COLO668 (cell line): ENCODE results near the gene PMFBP1.

ENCODE experiments used
- DNase-seq: peaks from one replicate; lab custom pipeline; 2025; ENCODE audit not compliant: unreplicated experiment; lab: John Stamatoyannopoulos, UW

PMFBP1 gene

DNA sequence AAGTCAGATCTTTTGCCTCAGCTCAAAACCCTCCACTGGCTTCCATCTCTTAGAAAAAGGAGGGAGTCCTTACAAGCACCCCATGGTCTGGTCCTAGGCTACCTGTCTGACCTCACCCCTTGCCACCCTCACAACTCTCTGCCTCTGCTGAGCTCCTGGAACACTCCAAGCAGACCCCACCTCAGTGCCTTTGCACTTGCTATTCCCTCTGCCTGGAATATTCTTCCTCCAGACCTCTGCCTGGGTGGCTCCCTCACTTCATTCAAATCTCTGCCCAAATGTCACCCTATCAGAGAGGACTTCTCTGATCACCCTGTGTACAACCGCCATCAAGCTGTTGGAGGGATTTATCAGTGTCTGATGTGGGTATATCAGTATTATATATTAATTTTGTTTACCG is 37.4 kb downstream of the PMFBP1 start:
- DNase-seq = no peak

DNA sequence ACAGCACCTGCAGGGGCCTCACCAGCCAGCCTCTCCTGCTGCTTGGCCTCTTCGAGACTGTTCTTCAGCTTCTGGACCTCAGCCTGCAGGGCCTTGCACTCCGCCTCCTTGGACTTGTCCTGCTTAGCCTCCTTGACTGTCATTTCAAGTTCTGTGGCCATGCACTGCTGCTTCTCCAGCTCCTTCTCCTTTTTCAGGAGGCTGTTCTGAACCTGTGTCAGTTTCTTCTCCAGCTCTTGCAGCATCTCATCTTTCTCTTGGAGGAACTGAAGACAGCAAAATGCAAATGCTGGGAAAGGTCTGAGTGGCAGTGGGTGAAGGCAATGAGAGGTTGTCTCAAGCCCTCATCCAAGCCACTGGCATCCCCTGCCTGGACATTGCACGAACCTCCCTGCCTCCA is 39.2 kb downstream of the PMFBP1 start:
- DNase-seq = no peak

DNA sequence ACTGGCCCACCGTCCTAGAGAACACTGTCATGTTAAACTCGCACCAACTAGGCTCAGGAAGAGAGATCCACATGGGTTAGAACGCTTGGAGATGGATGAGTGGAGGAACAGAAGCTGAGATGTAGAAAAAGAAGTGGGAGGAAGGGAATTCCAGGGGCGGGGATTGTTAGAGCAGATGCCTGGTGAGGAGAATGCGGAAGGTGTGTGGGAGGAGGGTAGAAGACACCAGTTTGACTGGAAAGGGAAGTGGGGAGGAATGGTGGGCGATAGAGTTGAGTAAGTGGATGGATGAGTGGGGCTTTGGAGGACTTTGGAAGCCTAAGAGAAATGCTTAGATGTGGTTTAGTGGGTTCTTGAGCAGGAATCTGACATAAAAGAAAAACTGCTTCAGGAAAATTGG is 40.9 kb downstream of the PMFBP1 start:
- DNase-seq = no peak

DNA sequence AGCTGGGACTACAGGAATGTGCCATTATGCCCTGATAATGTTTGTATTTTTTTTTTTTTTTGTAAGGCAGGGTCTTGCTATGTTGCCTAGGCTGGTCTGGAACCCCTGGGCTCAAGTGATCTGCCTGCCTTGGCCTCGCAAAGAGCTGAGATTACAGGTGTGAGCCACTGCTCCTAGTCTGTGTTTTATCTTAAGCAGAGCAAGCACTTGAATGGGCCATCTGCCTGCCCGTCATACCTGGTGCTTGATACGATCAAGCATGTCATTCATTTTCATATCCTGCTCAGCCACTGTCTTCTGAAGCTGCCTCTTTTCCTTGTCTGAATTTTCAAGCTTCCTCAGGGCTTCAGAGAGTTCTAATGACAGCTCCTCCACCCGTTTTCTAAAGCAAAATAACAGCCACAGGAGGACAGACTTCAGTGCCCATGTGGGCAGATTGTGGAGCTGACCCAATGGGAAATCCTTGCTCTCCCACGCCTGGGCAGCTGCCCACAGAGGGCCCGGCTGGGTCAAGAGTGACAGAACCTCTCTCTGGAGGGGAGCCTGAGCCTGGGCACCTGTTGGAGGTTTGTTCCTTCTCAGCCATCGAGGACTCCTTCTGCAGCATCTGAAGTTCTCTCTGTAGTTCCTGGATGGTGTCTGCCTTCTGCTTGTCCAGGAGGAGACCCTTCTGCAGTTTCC is 41.8 kb downstream of the PMFBP1 start:
- DNase-seq = no peak

DNA sequence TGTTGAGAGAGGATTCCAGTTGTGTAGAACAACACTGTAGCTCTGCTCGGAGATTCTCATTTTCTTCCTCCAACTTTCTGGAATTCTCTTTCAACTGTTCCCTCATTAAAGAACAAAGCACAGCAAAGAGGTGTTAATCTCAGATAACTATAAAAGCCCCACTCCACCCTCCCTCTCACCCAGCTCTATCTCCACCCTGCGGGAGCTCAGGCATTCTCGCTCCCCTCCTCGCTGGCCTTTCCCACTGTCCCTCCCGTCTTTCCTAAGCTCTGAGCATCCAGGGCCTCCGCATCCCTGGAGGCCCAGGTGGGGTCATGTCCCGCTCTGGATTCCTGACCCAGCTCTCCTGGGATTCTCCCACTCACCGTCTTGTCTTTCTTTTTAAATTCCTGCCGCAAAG is 43.3 kb downstream of the PMFBP1 start:
- no peak for DNase-seq

DNA sequence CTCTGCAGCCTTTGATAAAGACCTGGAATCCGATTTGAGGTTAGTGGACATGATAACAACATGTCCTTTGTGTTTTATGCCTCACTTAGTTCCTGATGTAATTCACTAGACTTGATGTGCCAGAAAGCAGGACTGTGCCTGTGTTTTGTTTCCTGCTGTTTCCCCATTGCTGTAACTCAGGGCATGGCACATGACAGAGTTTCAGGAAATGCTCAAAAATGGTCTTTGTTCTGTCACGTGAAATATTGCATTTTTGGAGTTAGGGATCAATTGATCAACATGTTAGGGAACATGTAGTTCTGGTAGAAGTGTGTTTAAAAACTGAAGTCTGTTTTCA is 45.6 kb downstream of the PMFBP1 start:
- no peak for DNase-seq

DNA sequence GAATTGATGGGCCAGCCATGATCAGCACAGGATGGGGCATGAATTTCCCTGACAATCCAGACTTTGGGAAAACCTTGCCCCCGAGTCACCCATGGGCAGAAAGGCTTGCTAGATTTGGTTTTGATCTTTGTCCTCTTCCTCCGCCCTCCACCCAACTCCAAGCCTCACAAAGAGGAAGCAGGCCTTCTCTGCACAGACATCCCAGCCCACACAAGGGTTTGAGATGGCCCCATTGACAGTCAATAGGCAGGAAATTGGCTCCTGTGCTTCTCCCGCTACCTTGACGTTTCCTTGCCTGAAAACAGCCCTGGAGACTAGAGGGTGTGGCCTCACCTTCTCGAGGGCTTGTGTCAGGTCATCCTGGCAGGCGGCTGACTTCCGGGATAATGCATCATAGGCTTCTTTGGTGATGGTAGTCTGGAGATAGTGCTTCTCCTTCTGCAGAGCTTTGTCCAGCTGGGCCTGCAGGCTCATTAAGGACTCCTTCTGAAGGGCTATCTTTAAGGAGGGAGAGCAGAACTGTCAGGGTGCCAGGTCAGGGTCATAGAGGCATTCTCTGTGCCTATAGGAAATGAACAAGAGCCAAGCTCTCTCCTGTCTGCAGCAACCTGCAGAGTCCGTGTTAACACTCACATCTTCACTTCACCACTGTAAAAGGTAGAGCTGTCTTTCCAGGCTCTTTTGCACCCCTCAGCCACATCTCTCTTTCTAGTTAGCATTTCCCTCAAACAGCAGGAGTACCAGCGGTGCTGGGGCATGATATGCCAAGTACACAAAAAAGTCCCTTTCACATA is 46.1 kb downstream of the PMFBP1 start:
- no peak for DNase-seq

DNA sequence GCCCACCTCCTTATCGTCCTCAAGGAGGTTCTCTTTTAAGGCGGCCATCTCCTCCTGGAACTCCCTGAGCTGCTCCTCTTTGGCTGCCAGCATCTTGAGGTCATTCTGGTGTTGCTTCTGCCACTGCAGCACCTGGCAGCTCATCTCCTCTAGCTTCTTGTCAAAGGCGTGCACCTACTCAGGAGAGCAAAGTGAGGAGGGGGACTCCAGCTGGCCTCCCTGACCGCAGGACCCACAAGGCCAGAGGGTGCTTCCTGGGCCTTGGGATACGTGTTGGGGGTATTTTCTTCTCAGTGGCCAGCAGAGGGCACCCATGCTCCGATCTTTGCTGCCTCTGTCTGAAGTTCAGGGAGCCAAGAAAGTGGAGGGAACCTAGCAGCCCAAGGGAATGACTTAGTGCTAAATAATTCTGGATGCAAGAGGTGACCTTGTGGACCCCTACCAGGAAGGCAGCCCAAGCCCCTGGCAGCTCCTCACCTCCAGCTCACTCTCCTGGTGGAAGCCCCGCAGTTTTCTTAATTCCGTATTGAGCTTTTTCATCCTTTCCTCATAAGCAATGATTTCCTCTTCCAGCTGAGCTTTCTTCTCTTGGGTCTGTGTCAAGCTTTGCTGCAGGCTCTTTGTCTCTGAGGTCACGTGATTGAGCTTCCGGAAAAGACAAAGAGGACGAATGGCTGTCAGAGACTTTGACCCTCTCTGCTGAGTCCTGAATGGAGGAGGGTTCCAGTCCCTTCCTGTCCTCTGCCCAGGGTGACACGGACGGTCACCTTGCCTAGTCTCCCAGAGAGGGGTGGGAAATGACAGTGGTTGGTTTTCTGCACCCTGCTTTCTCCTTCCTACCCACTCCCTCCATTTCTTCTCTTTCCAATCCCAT is 47.0 kb downstream of the PMFBP1 start:
- peak; percentile 74 for DNase-seq

DNA sequence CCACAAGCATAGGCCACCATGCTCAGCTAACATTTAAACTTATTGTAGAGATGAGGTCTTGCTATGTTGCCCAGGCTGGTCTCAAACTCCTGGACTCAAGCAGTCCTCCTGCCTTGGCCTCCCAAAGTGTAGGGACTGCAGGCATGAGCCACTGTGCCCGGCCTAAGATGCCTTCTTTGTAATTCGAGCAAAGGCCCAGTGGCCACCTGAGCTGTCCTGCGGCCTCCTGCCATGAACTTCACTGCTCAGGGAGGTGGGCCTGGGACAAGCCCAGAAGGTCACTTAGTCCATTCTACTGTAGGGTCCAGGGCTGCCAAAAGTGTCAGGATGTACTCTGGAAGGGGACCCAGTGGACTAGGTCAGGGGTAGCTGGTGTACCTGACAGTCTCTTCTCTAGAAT is 47.8 kb downstream of the PMFBP1 start:
- DNase-seq = no peak

DNA sequence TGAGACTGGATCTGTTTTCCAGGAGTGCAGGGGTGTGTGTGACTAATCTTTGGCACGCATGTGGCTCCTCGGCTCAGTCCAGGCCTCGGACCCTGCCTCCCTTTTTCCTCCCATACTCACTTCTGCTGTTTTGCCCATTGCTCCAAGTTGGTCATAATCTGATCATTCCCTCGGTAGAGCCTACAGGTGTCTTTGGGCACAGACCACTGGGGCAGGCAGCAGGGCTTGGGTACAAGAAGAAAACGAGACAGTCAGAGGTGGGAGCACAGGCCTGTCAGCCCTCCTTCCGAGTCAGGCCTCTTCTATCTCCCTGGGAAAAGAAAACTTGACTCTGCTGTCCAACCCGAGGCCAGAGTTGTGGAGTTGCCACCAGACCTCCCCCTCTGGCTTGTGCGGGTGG is 48.5 kb downstream of the PMFBP1 start:
- no peak for DNase-seq

DNA sequence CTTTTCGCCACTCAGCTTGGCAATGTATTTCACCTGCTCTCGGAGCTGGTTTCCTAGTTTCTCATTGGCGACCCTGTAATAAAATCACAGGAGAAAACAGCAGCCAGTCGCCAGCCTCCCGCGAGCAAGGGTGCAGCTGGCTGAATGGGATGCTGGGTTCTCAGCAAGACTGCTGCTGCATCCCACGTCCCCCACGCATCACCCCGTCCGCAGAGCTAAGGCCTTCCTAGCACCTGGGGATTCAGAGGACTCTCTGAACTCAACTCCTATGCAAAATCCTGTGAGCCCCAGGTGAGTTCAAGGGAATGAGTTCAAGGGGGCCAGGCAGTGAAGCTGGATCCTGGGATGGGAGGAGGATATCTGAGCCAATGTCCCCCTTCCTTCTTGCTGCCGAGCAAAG is 49.0 kb downstream of the PMFBP1 start:
- no peak for DNase-seq

DNA sequence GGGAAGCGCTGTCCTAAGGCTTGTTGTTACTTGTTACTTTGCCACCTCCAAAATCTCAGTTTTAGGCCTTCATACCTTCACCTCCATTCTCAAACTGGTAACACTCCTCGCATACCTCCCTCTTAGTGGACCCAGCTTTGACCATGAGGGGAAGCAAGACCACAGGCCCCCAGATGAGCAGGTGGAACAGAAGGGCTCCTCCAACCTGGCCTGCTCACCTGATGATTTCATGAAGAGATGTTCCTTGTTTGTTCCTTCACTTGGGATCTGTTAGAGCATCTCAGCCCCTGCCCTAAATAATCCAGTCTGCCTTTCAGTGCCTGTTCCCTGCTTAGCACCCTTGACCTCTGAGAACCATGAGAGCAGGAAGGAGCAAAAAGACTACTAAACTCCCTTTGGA is 49.6 kb downstream of the PMFBP1 start:
- no peak for DNase-seq

DNA sequence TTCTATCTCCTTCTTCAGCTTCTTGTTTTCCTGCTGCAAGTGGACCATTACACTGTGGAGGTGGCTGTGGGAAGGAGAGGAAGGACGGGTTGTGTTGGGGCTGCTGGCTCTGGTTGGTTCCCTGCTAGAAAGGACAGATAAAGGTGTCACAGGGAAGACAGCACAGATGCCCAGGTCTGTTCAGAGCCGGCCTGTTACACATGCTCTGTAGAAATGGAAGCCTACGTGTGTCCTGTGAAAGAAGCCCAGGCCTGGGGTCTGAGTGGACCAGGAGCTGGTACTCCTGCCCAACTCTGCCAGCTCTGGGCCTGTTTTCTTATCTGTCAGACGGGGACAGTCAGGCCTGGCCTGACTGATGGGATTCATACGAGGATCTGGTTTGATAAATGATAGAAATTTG is 51.9 kb downstream of the PMFBP1 start:
- DNase-seq = no peak

DNA sequence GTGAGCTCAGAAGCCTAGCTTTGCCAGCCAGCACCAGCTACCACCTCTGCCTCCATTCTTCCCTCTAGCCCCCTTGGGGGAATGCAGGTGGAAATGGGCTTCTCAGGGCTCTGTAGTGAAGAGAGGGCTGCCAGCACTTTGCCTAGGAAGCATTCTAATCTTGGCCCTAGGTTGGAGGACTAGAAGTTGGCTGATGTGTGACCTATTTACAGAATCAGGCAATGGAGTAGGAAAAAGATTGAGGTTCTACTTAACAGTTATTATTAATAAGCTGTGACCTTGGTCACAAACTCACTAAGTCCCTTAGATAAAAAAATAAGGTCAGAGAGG is 58.4 kb downstream of the PMFBP1 start:
- DNase-seq = no peak

DNA sequence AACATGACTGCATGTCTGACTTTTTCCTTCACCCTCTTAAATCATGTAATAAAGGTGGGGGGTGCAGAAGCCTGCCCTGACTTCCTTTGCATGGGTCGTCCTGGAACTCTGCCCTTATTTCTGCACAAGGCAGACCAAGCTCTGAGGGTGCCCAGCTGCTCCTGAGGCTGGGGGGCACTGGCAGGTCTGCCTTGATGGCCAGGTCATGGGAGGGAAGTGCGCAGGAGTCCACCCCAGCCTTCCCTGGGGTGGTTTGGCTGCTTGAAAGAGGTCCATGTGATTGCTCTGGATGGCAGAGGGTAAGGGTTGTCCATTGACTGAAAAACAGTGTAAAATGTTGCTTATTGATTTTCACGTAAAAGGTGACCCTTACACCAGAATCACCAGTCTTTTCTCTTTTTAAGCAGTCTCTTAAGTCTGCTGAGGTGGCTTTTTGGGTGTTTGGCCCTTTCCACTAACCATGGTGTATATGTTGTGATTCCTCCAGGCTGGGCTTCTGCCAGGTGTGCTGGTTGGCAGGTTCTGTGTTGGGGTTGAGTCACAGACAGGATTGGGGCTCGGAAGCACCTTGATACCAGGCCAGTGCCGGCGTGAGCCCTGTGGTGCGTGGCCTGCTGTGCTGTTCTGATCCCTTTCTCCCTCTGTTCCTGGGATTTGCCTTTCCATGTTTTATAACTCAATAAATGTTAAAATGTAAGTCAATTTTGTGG is 58.9 kb downstream of the PMFBP1 start:
- no peak for DNase-seq

DNA sequence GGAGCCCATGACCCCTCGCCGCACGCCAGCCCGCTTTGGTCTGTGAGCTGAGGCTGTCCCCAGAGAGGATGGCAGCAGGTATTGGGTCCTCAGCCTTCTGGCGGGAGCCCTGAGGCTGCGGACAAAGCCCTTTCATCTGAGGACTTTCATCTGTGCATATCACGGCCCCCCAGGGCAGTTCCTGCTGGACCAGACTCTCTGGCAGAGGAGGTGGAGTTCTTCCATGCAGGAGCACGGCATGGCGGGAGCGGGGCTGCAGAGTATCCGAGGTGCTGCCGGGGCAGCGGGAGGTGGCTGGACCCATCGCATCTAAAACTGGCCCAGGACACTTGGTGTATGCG is 59.5 kb downstream of the PMFBP1 start:
- DNase-seq = no peak

DNA sequence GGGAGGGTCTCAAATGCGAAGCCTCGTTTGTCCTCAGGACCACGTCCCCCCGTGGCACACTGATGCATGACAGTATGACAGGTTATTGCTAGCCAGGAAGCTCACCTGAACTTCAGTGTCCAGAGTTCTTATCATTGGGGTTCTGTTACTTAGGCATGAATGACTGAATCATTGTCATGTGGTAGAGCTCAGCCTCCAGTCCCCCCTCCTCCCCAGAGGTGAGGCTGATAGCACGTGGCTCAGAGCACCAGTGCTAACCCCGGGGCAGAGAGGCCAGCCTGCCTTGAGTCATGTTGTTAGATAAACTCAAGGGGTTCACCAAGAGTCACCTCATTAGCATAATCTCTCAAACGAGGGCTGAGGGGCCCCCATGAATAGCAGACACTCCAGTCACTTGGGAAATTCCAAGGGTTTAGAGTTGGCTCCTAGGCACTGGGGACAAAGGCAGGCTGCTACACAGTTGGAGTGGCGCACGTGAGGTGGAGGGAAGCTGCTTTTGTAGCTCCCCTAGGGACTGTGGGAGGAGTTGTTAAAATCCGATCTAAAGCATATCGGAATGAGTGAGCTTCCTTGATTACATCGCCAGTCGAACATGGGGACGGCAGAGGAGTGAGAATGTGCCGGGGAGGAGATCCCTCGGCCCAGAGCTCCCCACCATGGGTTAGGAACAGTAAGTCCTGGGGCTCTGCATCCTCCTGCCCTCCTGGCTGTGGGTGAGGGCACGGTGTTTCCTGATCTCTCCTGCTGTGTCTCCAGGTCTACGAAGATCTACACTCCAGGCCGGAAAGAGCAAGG is 60.1 kb downstream of the PMFBP1 start:
- no peak for DNase-seq

DNA sequence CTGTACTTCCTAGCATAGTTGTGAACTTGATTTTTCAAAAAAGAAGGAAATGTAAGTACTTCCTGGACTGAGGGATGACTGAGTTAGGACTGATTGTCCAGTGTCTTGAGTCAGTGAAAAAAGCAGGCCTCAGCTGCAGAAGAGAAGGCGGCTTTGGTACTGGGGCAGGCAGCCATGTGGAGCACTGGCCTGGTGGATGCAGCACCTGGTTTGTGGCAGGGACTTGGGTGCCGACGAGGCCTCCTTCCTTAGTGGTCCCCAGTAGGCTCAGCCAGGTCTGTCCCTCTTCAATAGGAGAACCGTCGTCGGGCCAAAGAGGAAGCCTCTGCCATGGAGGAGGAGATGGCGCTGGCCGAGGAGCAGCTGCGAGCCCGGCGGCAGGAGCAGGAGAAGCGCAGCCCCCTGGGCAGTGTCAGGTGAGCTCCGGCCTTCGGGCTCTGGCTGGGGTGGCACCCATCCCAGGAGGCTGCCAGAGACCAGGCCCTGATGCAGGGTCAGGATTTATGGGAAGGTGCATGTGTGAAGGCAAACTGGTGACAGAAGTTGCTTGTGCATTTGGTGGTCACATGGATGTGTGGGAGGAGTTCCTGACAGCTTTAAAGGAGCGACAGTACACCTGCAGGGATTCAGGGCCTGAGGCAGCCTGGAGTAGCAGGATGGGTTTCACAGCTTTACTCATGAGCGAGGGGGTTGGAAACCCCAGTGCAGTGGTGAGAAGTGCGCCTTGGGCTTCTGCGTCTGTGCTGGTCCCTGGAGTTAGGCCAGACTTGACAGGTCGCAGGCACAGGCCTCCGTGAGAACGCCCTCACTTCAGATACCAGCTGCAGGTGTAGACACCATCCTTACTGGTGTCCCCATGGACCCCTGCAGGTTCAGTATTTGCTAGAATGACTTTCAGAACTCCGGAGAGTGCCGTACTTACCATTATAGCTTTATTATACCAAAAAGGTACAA is 61.0 kb downstream of the PMFBP1 start:
- DNase-seq = no peak

DNA sequence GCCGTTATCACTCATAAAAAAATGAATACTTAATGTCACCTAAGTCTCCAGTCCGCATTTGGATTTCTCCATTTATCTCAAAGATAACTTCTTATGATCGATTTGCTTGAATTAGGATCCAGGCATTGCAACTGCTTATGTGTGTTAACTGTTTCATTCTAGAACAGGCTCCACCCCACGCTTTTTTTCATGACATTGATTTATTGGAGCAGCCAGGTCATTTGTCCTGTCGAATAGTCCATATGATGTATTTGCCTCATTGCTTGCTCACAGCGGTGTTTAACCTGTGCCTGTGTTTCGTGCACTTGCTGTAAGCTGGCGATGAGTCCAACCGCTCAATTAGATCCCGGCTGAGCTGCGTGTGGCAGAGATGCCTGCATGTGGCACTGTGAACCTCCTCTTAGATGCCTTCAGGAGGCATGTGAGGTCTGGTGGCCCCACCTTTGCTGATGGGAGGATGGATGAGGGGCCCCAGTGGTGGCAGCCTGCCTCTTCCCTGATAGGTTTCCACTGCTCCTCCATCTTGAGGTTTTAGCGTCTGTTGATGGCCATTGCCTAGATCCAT is 61.9 kb downstream of the PMFBP1 start:
- DNase-seq = no peak
